IPS DF 19.7 (cell line): Measurements from ENCODE around the gene DGCR6L.
"Not testable (repeated sequence)": the region's sequence is repeated elsewhere in the genome, so short reads cannot be mapped to it uniquely, and the experiment has no call there.

Experiments
- DNase-seq: peaks from one replicate; pipeline ENCODE4 v3.0.0-alpha.2; 2013; ENCODE audit warnings: low read depth, low spot score

Gene DGCR6L

GRCh38 chr22:20276468-20276867 lies 43.4 kb downstream of the DGCR6L start:
- no peak for DNase-seq

- no peak for DNase-seq
Observed at GRCh38 chr22:20275836-20276235, 44.0 kb downstream of the DGCR6L start.

- DNase-seq = not testable (repeated sequence)
Observed at GRCh38 chr22:20275325-20275724, 44.5 kb downstream of the DGCR6L start.

GRCh38 chr22:20274374-20274773 lies 45.5 kb downstream of the DGCR6L start:
- DNase-seq = not testable (repeated sequence)

- DNase-seq = no peak
Observed at GRCh38 chr22:20273758-20274181, 46.1 kb downstream of the DGCR6L start.

- no peak for DNase-seq
Observed at GRCh38 chr22:20272700-20273099, 47.2 kb downstream of the DGCR6L start.

GRCh38 chr22:20272174-20272573 lies 47.7 kb downstream of the DGCR6L start:
- no peak for DNase-seq

- DNase-seq = no peak
Observed at GRCh38 chr22:20271114-20271994, 48.5 kb downstream of the DGCR6L start.

GRCh38 chr22:20270190-20271113 lies 49.4 kb downstream of the DGCR6L start:
- not testable (repeated sequence) for DNase-seq

- not testable (repeated sequence) for DNase-seq
Observed at GRCh38 chr22:20269673-20270072, 50.2 kb downstream of the DGCR6L start.

GRCh38 chr22:20269201-20269600 lies 50.7 kb downstream of the DGCR6L start:
- DNase-seq = not testable (repeated sequence)

- no peak for DNase-seq
Observed at GRCh38 chr22:20268279-20269012, 51.4 kb downstream of the DGCR6L start, which contains the start of gene RTN4R. Gene RTN4R (minus strand): TSS chr22:20268318. CDS start chr22:20268092, 226 bp downstream.

GRCh38 chr22:20267441-20268278 lies 52.2 kb downstream of the DGCR6L start:
- DNase-seq = no peak

GRCh38 chr22:20266667-20267440 lies 53.0 kb downstream of the DGCR6L start:
- DNase-seq = not testable (repeated sequence)

- DNase-seq = not testable (repeated sequence)
Observed at GRCh38 chr22:20265772-20266666, 53.8 kb downstream of the DGCR6L start.

- DNase-seq = no peak
Observed at GRCh38 chr22:20264614-20265452, 55.0 kb downstream of the DGCR6L start.
